Measurements from ENCODE around the gene GDA. TPM values are rescaled to one million over a fixed set of nuclear protein-coding genes. Genes with fewer than 3 reads are reported as not detected.

The GDA gene
- total and polyA plus RNA-seq, 9 of the 15 experiments (the other 6 are each of a cell fraction or from before 2014, with no cell fraction given), result 4.5 to 18.0 (median 12.7) TPM

- TF ChIP-seq GTF3C2 (IDR thresholded peaks at IDR 0.05; ENCODE audit: borderline replicate concordance, extremely low read depth, insufficient read length), result no peak
- no peak for TF ChIP-seq KLF1 (tag; IDR thresholded peaks at IDR 0.05)
- no peak for TF ChIP-seq ZKSCAN1 (IDR thresholded peaks at IDR 0.05; ENCODE audit: low read depth, low read length)
- TF ChIP-seq NFRKB (IDR thresholded peaks at IDR 0.05; ENCODE audit: low read depth), result no peak
- no peak for TF ChIP-seq HDAC8 (tag; IDR thresholded peaks at IDR 0.05)
- no peak for TF ChIP-seq NFYB (IDR thresholded peaks at IDR 0.05; ENCODE audit: extremely low read depth, insufficient read length)
- no peak for TF ChIP-seq ZFP30 (CRISPR knock-in tag; IDR thresholded peaks at IDR 0.05; ENCODE audit: borderline replicate concordance)
- 0 out of 2 replicates have a peak, but pooled peaks have one; percentile 19 for TF ChIP-seq CEBPB (tag; IDR thresholded peaks at IDR 0.05)
- no peak for TF ChIP-seq ZNF23 (CRISPR knock-in tag; IDR thresholded peaks at IDR 0.05)
- TF ChIP-seq POLR2AphosphoS2 (IDR thresholded peaks at IDR 0.05; ENCODE audit: low read length), result no peak
- TF ChIP-seq CEBPG (CRISPR knock-in tag; IDR thresholded peaks at IDR 0.05), result no peak
- TF ChIP-seq CEBPG (tag; conservative IDR thresholded peaks at IDR 0.05 in 1 of 2, IDR thresholded peaks at IDR 0.05 in 1 of 2), result 0 out of 4 replicates have a peak, but pooled peaks of 1 of the 2 experiments have one; percentile 33
- no peak for TF ChIP-seq ETV6 (IDR thresholded peaks at IDR 0.05; ENCODE audit: borderline replicate concordance in 1 of 2, low read depth in 2 of 2, low read length in 1 of 2)
- TF ChIP-seq ETV6 (CRISPR knock-in tag; IDR thresholded peaks at IDR 0.05; ENCODE audit: borderline replicate concordance), result no peak
Measured at GRCh38 chr9:72276429-72276828, 127.2 kb downstream of the GDA start (continued).
